OCI-M2 (cell line): ENCODE measurements around the gene CHCHD6.

Experiments
- DNase-seq: peaks from one replicate; lab custom pipeline; 2025; ENCODE audit not compliant: unreplicated experiment; lab: John Stamatoyannopoulos, UW

The CHCHD6 gene

GRCh38 chr3:127003175-127003555, 299.1 kb downstream of the CHCHD6 start:
- no peak for DNase-seq

- no peak for DNase-seq
Observed at GRCh38 chr3:127003601-127004280, 299.7 kb downstream of the CHCHD6 start.

GRCh38 chr3:127004641-127005397, 300.8 kb downstream of the CHCHD6 start:
- DNase-seq = no peak

GRCh38 chr3:127005864-127006500, 301.9 kb downstream of the CHCHD6 start:
- DNase-seq = no peak

GRCh38 chr3:127006781-127007436, 302.9 kb downstream of the CHCHD6 start:
- no peak for DNase-seq

- DNase-seq = no peak
Observed at GRCh38 chr3:127008236-127008635, 304.2 kb downstream of the CHCHD6 start.

GRCh38 chr3:127009531-127009930, 305.5 kb downstream of the CHCHD6 start:
- no peak for DNase-seq
